ENCODE data around the gene GRK5. TPM values are rescaled to one million over a fixed set of nuclear protein-coding genes. Genes with fewer than 3 reads are reported as not detected.

The GRK5 gene
- total RNA-seq, 1 donor = 20.5 TPM

GRCh38 chr10:119198438-119198837 lies 8.9 kb upstream of the GRK5 start:
- H3K4me3 ChIP-seq (ENCODE audit: low read depth, low read length) = no peak overlapping the region
- no peak for DNase-seq (ENCODE audit: low read depth)
- peak; percentile 55 for TF ChIP-seq CTCF (IDR thresholded peaks at IDR 0.05; ENCODE audit: insufficient read depth, low read length)

GRCh38 chr10:119199231-119199992 lies 8.0 kb upstream of the GRK5 start:
- peak; percentile 89 for TF ChIP-seq CTCF (IDR thresholded peaks at IDR 0.05; ENCODE audit: insufficient read depth, low read length)
- DNase-seq (ENCODE audit: low read depth) = peak; percentile 90
- H3K4me3 ChIP-seq (ENCODE audit: low read depth, low read length) = no peak overlapping the region

- DNase-seq (ENCODE audit: low read depth) = no peak
- no peak for TF ChIP-seq CTCF (IDR thresholded peaks at IDR 0.05; ENCODE audit: insufficient read depth, low read length)
- no peak overlapping the region for H3K4me3 ChIP-seq (ENCODE audit: low read depth, low read length)
Measured at GRCh38 chr10:119201233-119201632, 6.1 kb upstream of the GRK5 start.

- DNase-seq (ENCODE audit: low read depth) = peak; percentile 72
- no peak for TF ChIP-seq CTCF (IDR thresholded peaks at IDR 0.05; ENCODE audit: insufficient read depth, low read length)
- no peak overlapping the region for H3K4me3 ChIP-seq (ENCODE audit: low read depth, low read length)
Measured at GRCh38 chr10:119203006-119203405, 4.4 kb upstream of the GRK5 start.

GRCh38 chr10:119205894-119206602 lies 1.3 kb upstream of the GRK5 start:
- TF ChIP-seq CTCF (IDR thresholded peaks at IDR 0.05; ENCODE audit: insufficient read depth, low read length) = no peak
- peak overlapping the region; percentile 44 for H3K4me3 ChIP-seq (ENCODE audit: low read depth, low read length)
- DNase-seq (ENCODE audit: low read depth) = no peak

- TF ChIP-seq CTCF (IDR thresholded peaks at IDR 0.05; ENCODE audit: insufficient read depth, low read length) = peak; percentile 33
- peak overlapping the region; percentile 64 for H3K4me3 ChIP-seq (ENCODE audit: low read depth, low read length)
- DNase-seq (ENCODE audit: low read depth) = peak; percentile 72
Measured at GRCh38 chr10:119206603-119207365, 587 bp upstream of the GRK5 start.

Data from fibroblast of the aortic adventitia (primary cell).